IMR-90 (cell line): Measurements from ENCODE around the gene ZNF341. TPM values are rescaled to one million over a fixed set of nuclear protein-coding genes. Genes with fewer than 3 reads are reported as not detected.

Source experiments
- ATAC-seq: fragments of 200-7000 bp; cut with Tn5 transposase; 2 replicates; pipeline ENCODE4 v1.9.1; 2020; ENCODE audit warnings: low read depth, mild to moderate bottlenecking, moderate library complexity
- BruUV-seq: library from RNA; stranded (reverse); fragments of 400-500 nt; replicated peaks from 2 replicates; lab custom pipeline; 2021; lab: Mats Ljungman, UMichigan
- CTCF ChIA-PET: fragments of 300-600 bp; formaldehyde crosslinking; extraction: SDS; loops from one replicate; lab custom pipeline; 2021; ENCODE audit warnings: antibody characterized with exemption; lab: Yijun Ruan, JAX
- POLR2A ChIA-PET: fragments of 300-600 bp; sonication (Branson Sonifier 250); formaldehyde crosslinking; loops from one replicate; lab custom pipeline; 2022; ENCODE audit warnings: antibody characterized with exemption; ENCODE audit not compliant: unreplicated experiment; lab: Charles Lee
- DNase-seq: peaks from one replicate; pipeline ENCODE4 v3.0.0; 2013
- H2AFZ ChIP-seq: replicated peaks from 2 replicates; pipeline ENCODE3; 2013; ENCODE audit warnings: low read length, mild to moderate bottlenecking; ENCODE audit not compliant: poor library complexity
- H2AK5ac ChIP-seq: 2 replicates; pipeline ENCODE4 v1.6.1; 2013; ENCODE audit warnings: low read depth, low read length, inconsistent platforms
- H2AK9ac ChIP-seq: replicated peaks from 2 replicates; pipeline ENCODE3; 2013; ENCODE audit warnings: mild to moderate bottlenecking, low read depth, low read length, moderate library complexity; ENCODE audit not compliant: poor library complexity
- H2BK120ac ChIP-seq: 2 replicates; pipeline ENCODE4 v1.6.1; 2013; ENCODE audit warnings: low read depth, low read length, inconsistent platforms
- H2BK15ac ChIP-seq: 3 replicates; pipeline ENCODE4 v1.6.1; 2013; ENCODE audit warnings: low read depth, low read length, inconsistent platforms
- H2BK20ac ChIP-seq: 2 replicates; pipeline ENCODE4 v1.6.1; 2013; ENCODE audit warnings: low read depth, mild to moderate bottlenecking, inconsistent platforms, low read length, moderate library complexity
- H2BK5ac ChIP-seq: 2 replicates; pipeline ENCODE4 v1.6.1; 2013; ENCODE audit warnings: mild to moderate bottlenecking, low read depth, low read length, inconsistent platforms; ENCODE audit not compliant: poor library complexity, severe bottlenecking
- H3K14ac ChIP-seq: replicated peaks from 2 replicates; pipeline ENCODE4 v1.6.1; 2013; ENCODE audit warnings: low read depth, low read length, inconsistent platforms
- H3K18ac ChIP-seq: 2 replicates; pipeline ENCODE4 v1.6.1; 2013; ENCODE audit warnings: low read depth, low read length, control low read depth
- H3K23ac ChIP-seq: 2 replicates; pipeline ENCODE4 v1.6.1; 2013; ENCODE audit warnings: low read depth, low read length, inconsistent platforms
- H3K27ac ChIP-seq: 2 replicates; pipeline ENCODE4 v1.5.1; 2013; ENCODE audit warnings: mild to moderate bottlenecking, control low read depth, low read length; ENCODE audit not compliant: insufficient read depth
- H3K27me3 ChIP-seq: 2 replicates; pipeline ENCODE4 v1.6.1; 2013; ENCODE audit warnings: low read length; ENCODE audit not compliant: control insufficient read depth, insufficient read depth
- H3K36me3 ChIP-seq: 2 replicates; pipeline ENCODE4 v1.6.1; 2013; ENCODE audit warnings: low read length, mixed read lengths; ENCODE audit not compliant: control insufficient read depth, insufficient read depth
- H3K4ac ChIP-seq: 2 replicates; pipeline ENCODE4 v1.6.1; 2013; ENCODE audit warnings: low read depth, low read length, inconsistent platforms
- H3K4me1 ChIP-seq: 2 replicates; pipeline ENCODE4 v1.6.1; 2013; ENCODE audit warnings: low read length, mixed read lengths; ENCODE audit not compliant: control insufficient read depth, insufficient read depth
- H3K4me2 ChIP-seq: 2 replicates; pipeline ENCODE4 v1.6.1; 2013; ENCODE audit warnings: low read depth, mild to moderate bottlenecking, control low read depth, low read length, moderate library complexity
- H3K4me3 ChIP-seq: 2 replicates; pipeline ENCODE4 v1.5.1; 2013; ENCODE audit warnings: low read depth, mild to moderate bottlenecking, control low read depth, low read length, moderate library complexity; ENCODE audit not compliant: insufficient read depth
- H3K56ac ChIP-seq: 2 replicates; pipeline ENCODE4 v1.6.1; 2013; ENCODE audit warnings: low read length, inconsistent platforms; ENCODE audit not compliant: insufficient read depth; ENCODE audit errors: extremely low read depth
- H3K79me1 ChIP-seq, 2 experiments: 2 replicates each; pipeline ENCODE4 v1.6.1; 2013; ENCODE audit warnings: low read length in 2 of 2, inconsistent platforms in 1 of 2, low read depth in 1 of 2
- H3K9ac ChIP-seq: 2 replicates; pipeline ENCODE4 v1.6.1; 2013; ENCODE audit warnings: low read depth, low read length, control low read depth
- H3K9me1 ChIP-seq: 2 replicates; pipeline ENCODE4 v1.6.1; 2013; ENCODE audit warnings: low read length, inconsistent platforms; ENCODE audit not compliant: insufficient read depth
- H3K9me3 ChIP-seq: 2 replicates; pipeline ENCODE4 v1.6.1; 2013; ENCODE audit warnings: low read length; ENCODE audit not compliant: control insufficient read depth, insufficient read depth
- H4K20me1 ChIP-seq: 2 replicates; pipeline ENCODE4 v1.6.1; 2013; ENCODE audit warnings: low read length, inconsistent platforms; ENCODE audit not compliant: insufficient read depth
- H4K5ac ChIP-seq: 2 replicates; pipeline ENCODE4 v1.6.1; 2013; ENCODE audit warnings: mild to moderate bottlenecking, low read depth, low read length, control low read depth
- H4K8ac ChIP-seq, 2 experiments: 2 replicates each; pipeline ENCODE4 v1.6.1; 2013; ENCODE audit warnings: low read depth in 2 of 2, low read length in 2 of 2, control low read depth in 1 of 2, inconsistent platforms in 1 of 2
- H4K91ac ChIP-seq: 2 replicates; pipeline ENCODE4 v1.6.1; 2013; ENCODE audit warnings: low read depth, low read length, inconsistent platforms; ENCODE audit not compliant: insufficient read depth
- BHLHE40 ChIP-seq: fragments of 150-350 bp; IDR thresholded peaks from 2 replicates; pipeline ENCODE4 v1.6.1; 2016; ENCODE audit warnings: mild to moderate bottlenecking, low read depth, low read length
- CEBPB ChIP-seq: IDR thresholded peaks from 2 replicates; pipeline ENCODE4 v1.6.1; 2012; ENCODE audit warnings: low read depth, low read length, improper control_type of control experiment
- CHD1 ChIP-seq: IDR thresholded peaks from 2 replicates; pipeline ENCODE4 v1.6.1; 2012; ENCODE audit warnings: low read depth, low read length, improper control_type of control experiment
- CTCF ChIP-seq: conservative IDR thresholded peaks from 2 replicates; pipeline ENCODE4 v1.5.1; 2012; ENCODE audit warnings: mild to moderate bottlenecking, low read depth, low read length, improper control_type of control experiment
- ELK1 ChIP-seq: fragments of 150-350 bp; IDR thresholded peaks from 2 replicates; pipeline ENCODE4 v1.6.1; 2016; ENCODE audit warnings: low read depth, mild to moderate bottlenecking, low read length, moderate library complexity, borderline replicate concordance
- FOS ChIP-seq: fragments of 150-350 bp; IDR thresholded peaks from 2 replicates; pipeline ENCODE4 v1.6.1; 2016; ENCODE audit warnings: low read depth, low read length
- MAFK ChIP-seq: IDR thresholded peaks from 2 replicates; pipeline ENCODE4 v1.6.1; 2012; ENCODE audit warnings: low read depth, low read length, improper control_type of control experiment
- MAZ ChIP-seq: IDR thresholded peaks from 2 replicates; pipeline ENCODE4 v1.6.1; 2012; ENCODE audit warnings: low read depth, mild to moderate bottlenecking, low read length, improper control_type of control experiment, moderate library complexity, borderline replicate concordance
- MXI1 ChIP-seq: IDR thresholded peaks from 2 replicates; pipeline ENCODE4 v1.6.1; 2012; ENCODE audit warnings: low read depth, mild to moderate bottlenecking, low read length, moderate library complexity, borderline replicate concordance
- NFE2L2 ChIP-seq: fragments of 150-350 bp; IDR thresholded peaks from 2 replicates; pipeline ENCODE4 v1.6.1; 2016; ENCODE audit warnings: low read depth, mild to moderate bottlenecking, low read length
- RAD21 ChIP-seq: IDR thresholded peaks from 2 replicates; pipeline ENCODE4 v1.6.1; 2012; ENCODE audit warnings: low read length, improper control_type of control experiment
- RCOR1 ChIP-seq: IDR thresholded peaks from 2 replicates; pipeline ENCODE4 v1.6.1; 2012; ENCODE audit warnings: mild to moderate bottlenecking, low read length, improper control_type of control experiment; ENCODE audit not compliant: insufficient replicate concordance
- USF2 ChIP-seq: fragments of 150-350 bp; IDR thresholded peaks from 2 replicates; pipeline ENCODE4 v1.6.1; 2017; ENCODE audit warnings: mild to moderate bottlenecking, antibody characterized with exemption, low read length, low read depth
- WGBS, 2 experiments: methylation state at CpG; one replicate each; pipeline versions ENCODE4 v1.1.5 to v1.1.7; 2013; ENCODE audit warnings: missing lambda C conversion rate in 2 of 2; ENCODE audit not compliant: insufficient read length in 1 of 2; ENCODE audit errors: extremely low coverage in 2 of 2; 5-methylcytosine and 5-hydroxymethylcytosine counted together
- dilution Hi-C: fragments of 300-500 bp; cut with HindIII; formaldehyde crosslinking; loops from one replicate; pipeline ENCODE4 v1.14.3; 2018; ENCODE audit warnings: low sequenced_read_pairs; ENCODE audit not compliant: unreplicated experiment
- in situ Hi-C: fragments of 300-500 bp; cut with MboI; formaldehyde crosslinking; loops from 3 replicates; pipeline ENCODE4 v1.14.3; 2019; ENCODE audit warnings: low sequenced_read_pairs, inconsistent platforms, mixed read lengths
- intact Hi-C: fragments of 100-400 bp; cut with micrococcal nuclease; formaldehyde crosslinking; loops from 2 replicates; pipeline ENCODE4 v1.10.0; 2022
- polyA plus RNA-seq, 3 experiments: library from polyadenylated mRNA; depleted of rRNA; stranded (reverse); fragments of >200 nt; gene quantifications; 2 replicates each; pipeline ENCODE4 v1.2.3, GENCODE V29; 2012; ENCODE audit warnings: low replicate concordance in 1 of 3
- total RNA-seq: library from RNA; depleted of rRNA; stranded (reverse); fragments of >200 nt; gene quantifications from 2 replicates; pipeline ENCODE4 v1.2.3, GENCODE V29; 2012

ZNF341 gene
- total and polyA plus RNA-seq, 2 of the 4 experiments (the other 2 are of a cell fraction): 1.1 to 3.4 TPM

GRCh38 chr20:33702861-33703260 is 28.9 kb upstream of the ZNF341 start:
- Histone ChIP-seq H3K14ac (no peak overlapping the region), H2BK5ac (no peak overlapping the region), H2BK15ac (no peak overlapping the region), H3K9ac (no peak overlapping the region), H3K79me1 (no peaks in the 10 kb centered on the region), H3K23ac (no peak overlapping the region), H4K5ac (no peak overlapping the region), H2AK5ac (no peak overlapping the region), H4K20me1 (no peaks in the 10 kb centered on the region; the same call in 1 of the 2 replicates), H4K8ac (no peak overlapping the region), H2AFZ (no peak overlapping the region), H3K18ac (no peak overlapping the region), H3K4ac (no peak overlapping the region), H4K91ac (no peak overlapping the region), H2BK120ac (no peak overlapping the region), H3K27me3 (no peaks in the 10 kb centered on the region), H3K56ac (no peak overlapping the region), H3K36me3 (peaks cover 3% of the 10 kb centered on the region; the same call in 1 of the 2 replicates), H3K4me1 (no peaks in the 10 kb centered on the region), H3K9me1 (no peaks in the 10 kb centered on the region), H2BK20ac (no peak overlapping the region), H2AK9ac (no peak overlapping the region), H3K4me2 (no peak overlapping the region), H3K9me3 (no peaks in the 10 kb centered on the region), H3K4me3 (no peak overlapping the region), H3K27ac (no peak overlapping the region)
- intact Hi-C loops: no loop called here
- in situ Hi-C loops: no loop called here
- POLR2A ChIA-PET: no interaction called here
- no peak for ATAC-seq
- DNase-seq: no peak
- TF ChIP-seq ELK1: no peak
- TF ChIP-seq USF2: no peak
- no peak for TF ChIP-seq NFE2L2
- no peak for TF ChIP-seq CHD1
- TF ChIP-seq MAZ: no peak
- TF ChIP-seq MAFK: no peak
- TF ChIP-seq CTCF: no peak
- TF ChIP-seq RAD21: no peak
- TF ChIP-seq CEBPB: no peak
- TF ChIP-seq FOS: no peak
- no peak for TF ChIP-seq BHLHE40
- TF ChIP-seq MXI1: no peak
- no peak for TF ChIP-seq RCOR1
- no TSS peak for BruUV-seq
- WGBS, 2 experiments: no CpG with 5 or more reads among the region's 5 CpGs
- dilution Hi-C loops: no loop called here
- CTCF ChIA-PET: interaction anchor here (0.7 kb wide), 1 partner anchor 22 kb away, joined by 3 read pairs; no protein-coding TSS in a partner anchor
